Lower leg skin (tissue), 4 donors: ENCODE results near the gene APBB2. TPM values are rescaled to one million over a fixed set of nuclear protein-coding genes. Genes with fewer than 3 reads are reported as not detected.

Experiments
- DNase-seq, 2 donors: peaks; one replicate each; pipeline ENCODE4 v3.0.0-alpha.2; 2019; ENCODE audit warnings: low spot score in 2 of 2
- H3K4me3 ChIP-seq: fragments of 200-600 bp; sonication (generic); 2 replicates; pipeline ENCODE4 v1.5.1; 2017; ENCODE audit warnings: mild to moderate bottlenecking, low read depth; ENCODE audit not compliant: poor library complexity, severe bottlenecking
- POLR2A ChIP-seq, 2 donors: fragments of 450-650 bp; IDR thresholded peaks; one replicate each; pipeline ENCODE4 v1.6.1; 2016 to 2017; ENCODE audit warnings: antibody characterized with exemption in 2 of 2, mild to moderate bottlenecking in 1 of 2, moderate library complexity in 1 of 2
- WGBS, 2 donors: methylation state at CpG; one replicate each; pipeline ENCODE4 v1.1.5; 2018; 5-methylcytosine and 5-hydroxymethylcytosine counted together
- intact Hi-C: fragments of 100-400 bp; cut with DNase I; formaldehyde crosslinking; loops from one replicate; pipeline ENCODE4 v1.15.0; 2023; ENCODE audit warnings: low total_unique reads
- total RNA-seq, 4 donors: library from RNA; depleted of rRNA; stranded (reverse); fragments of >200 nt; gene quantifications; one replicate each; pipeline ENCODE4 v1.1.0, GENCODE V29; 2016
- TF ChIP-seq, protein P1 (sequence below), 3 donors: fragments of 450-650 bp; IDR thresholded peaks; one replicate each; pipeline ENCODE4 v1.5.1; 2016; ENCODE audit warnings: antibody characterized with exemption in 3 of 3, mild to moderate bottlenecking in 3 of 3, moderate library complexity in 2 of 3

APBB2 gene
- total RNA-seq, 4 donors from 2014 or later = 24.0 to 49.2 (median 43.3) TPM

DNA sequence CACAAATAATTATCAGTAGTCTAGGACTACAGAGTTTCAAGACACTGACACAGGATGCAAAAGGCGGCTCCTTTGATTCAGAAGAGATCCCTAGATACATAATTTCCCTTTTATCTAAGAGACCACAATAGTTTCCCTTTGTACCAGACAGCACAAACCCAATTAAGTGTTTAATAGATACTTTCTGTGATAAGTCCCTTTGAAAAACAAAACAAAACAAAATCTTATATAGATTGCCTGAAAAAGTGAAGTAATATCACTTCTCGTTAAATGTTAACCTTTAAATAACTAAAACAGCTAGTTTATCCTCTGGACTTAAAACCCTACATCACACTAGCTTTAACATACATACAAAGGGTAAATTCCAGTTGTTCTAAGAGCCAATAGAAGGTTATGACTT, 49.9 kb downstream of the APBB2 start:
- intact Hi-C loops = no loop called here
- WGBS, 2 donors = 88 to 89% methylated on average over 2 of the region's 2 CpGs
- DNase-seq = no peak

DNA sequence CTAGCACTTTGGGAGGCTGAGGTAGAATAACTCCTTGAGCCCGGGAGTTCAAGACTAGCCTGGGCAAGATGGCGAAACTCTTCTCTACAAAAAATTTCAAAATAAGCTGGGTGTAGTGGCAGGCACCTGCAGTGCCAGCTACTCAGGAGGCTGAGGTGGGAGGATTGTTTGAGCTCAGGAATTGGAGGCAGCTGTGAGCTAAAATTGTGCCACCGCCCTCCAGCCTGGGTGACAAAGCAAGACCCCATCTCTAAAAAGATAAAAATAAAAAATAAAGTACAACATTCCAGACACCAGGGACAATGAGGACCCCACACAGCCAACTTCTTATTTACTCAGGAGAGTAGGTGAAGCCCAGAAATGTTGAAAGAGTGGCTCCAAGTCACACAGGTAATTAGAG, 53.0 kb downstream of the APBB2 start:
- intact Hi-C loops = no loop called here
- no peak overlapping the region for H3K4me3 ChIP-seq
- no peak for DNase-seq
- WGBS, 2 donors = 97 to 98% methylated on average over 3 of the region's 3 CpGs
- TF ChIP-seq, protein P1, sequence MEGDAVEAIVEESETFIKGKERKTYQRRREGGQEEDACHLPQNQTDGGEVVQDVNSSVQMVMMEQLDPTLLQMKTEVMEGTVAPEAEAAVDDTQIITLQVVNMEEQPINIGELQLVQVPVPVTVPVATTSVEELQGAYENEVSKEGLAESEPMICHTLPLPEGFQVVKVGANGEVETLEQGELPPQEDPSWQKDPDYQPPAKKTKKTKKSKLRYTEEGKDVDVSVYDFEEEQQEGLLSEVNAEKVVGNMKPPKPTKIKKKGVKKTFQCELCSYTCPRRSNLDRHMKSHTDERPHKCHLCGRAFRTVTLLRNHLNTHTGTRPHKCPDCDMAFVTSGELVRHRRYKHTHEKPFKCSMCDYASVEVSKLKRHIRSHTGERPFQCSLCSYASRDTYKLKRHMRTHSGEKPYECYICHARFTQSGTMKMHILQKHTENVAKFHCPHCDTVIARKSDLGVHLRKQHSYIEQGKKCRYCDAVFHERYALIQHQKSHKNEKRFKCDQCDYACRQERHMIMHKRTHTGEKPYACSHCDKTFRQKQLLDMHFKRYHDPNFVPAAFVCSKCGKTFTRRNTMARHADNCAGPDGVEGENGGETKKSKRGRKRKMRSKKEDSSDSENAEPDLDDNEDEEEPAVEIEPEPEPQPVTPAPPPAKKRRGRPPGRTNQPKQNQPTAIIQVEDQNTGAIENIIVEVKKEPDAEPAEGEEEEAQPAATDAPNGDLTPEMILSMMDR (IDR thresholded peaks at IDR 0.05) = no peak
- no peak for TF ChIP-seq POLR2A (IDR thresholded peaks at IDR 0.05)

More for the DNA sequence above, 49.9 kb downstream of the APBB2 start:
- no peak for TF ChIP-seq POLR2A (IDR thresholded peaks at IDR 0.05)
- TF ChIP-seq, protein P1 (IDR thresholded peaks at IDR 0.05) = no peak
- H3K4me3 ChIP-seq = no peak overlapping the region

DNA sequence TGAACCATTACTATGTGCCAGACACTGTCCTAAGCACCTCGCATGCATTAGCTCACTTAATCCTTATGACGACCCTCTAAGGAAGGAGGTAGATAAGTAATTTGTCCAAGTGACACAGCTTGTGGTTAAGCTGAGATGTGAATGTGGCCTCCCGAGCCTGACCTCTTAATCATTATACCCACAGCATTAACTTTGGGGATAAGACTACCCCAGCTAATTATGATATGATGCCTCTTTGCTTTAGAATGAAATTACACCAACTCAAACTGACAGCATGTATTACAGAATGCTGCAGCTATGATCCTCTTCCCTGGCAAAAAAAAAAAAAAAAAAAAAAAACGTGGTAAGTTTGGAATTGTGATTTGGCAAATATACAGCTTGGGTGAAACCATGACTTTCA, 53.5 kb downstream of the APBB2 start:
- intact Hi-C loops = no loop called here
- H3K4me3 ChIP-seq = no peak overlapping the region
- DNase-seq = no peak
- TF ChIP-seq POLR2A (IDR thresholded peaks at IDR 0.05) = no peak
- TF ChIP-seq, protein P1 (IDR thresholded peaks at IDR 0.05) = no peak
- 73 to 74% methylated on average over 4 of the region's 4 CpGs for WGBS, 2 donors

DNA sequence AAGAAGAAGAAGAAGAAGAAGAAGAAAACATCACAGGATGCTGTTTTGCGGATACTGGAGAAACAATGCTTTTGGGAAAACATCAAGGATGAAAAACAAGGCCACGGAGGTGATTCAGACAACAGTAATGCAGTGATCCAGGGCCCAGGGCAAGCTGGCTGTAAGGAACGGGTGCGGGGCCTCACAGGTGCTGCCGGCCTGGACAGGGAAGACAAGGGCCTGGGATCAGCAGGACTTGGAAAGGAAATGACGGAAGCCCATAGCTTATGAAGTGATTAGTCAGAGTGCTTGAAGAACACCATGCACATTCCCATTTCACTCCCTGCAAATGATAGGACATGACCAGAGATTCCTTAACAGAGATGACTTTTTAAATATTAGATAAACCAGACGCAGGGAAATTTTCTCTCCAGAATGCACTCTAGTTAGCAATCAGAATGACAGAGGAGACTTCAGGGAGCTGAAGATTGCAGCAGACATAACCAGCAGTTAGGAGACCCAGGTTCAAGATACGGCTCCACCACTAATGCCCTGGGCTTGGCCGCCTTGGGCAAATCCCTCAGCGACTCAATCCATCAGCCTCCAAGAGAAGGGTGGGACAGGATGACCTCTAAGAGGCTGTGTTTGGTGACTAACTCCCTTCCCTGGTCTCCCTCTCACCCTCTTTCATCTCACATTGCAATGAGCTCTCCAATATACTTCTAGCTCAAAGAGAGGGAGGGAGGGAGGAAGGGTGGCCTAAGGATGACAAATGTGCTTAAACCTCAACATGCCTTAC, 54.1 kb downstream of the APBB2 start:
- no peak overlapping the region for H3K4me3 ChIP-seq
- intact Hi-C loops = no loop called here
- TF ChIP-seq, protein P1 (IDR thresholded peaks at IDR 0.05) = no peak
- no peak for TF ChIP-seq POLR2A (IDR thresholded peaks at IDR 0.05)
- 75 to 80% methylated on average over 10 of the region's 10 CpGs for WGBS, 2 donors
- DNase-seq = no peak

GRCh38 chr4:41158756-41159155, 55.6 kb downstream of the APBB2 start:
- TF ChIP-seq, protein P1 (IDR thresholded peaks at IDR 0.05) = no peak
- TF ChIP-seq POLR2A (IDR thresholded peaks at IDR 0.05) = no peak
- DNase-seq = no peak
- no peak overlapping the region for H3K4me3 ChIP-seq
- WGBS, 2 donors = 66 to 87% methylated on average over 5 of the region's 5 CpGs
- intact Hi-C loops = no loop called here

DNA sequence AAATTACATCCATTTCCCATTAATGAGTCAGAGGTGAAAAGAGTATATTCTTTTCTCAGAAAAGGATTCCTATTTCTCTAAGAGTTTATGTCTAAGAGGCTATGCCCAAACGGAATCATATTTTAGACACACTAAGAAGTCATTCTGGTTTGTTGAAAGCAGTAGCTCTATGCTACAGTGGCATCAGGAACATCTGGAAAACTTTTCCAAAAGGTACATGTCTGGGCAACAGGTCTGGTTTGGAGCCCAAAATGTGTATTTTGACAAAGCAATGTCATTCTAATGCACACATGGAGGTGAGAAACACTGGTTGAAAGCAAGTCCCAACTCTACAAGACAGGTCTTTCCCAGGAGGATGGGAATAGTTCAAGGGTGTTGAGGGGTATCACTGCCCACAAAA, 56.1 kb downstream of the APBB2 start:
- no peak overlapping the region for H3K4me3 ChIP-seq
- intact Hi-C loops = no loop called here
- no peak for DNase-seq
- WGBS, 2 donors = 30 to 66% methylated on average over 1 of the region's 1 CpG
- TF ChIP-seq, protein P1 (IDR thresholded peaks at IDR 0.05) = no peak
- no peak for TF ChIP-seq POLR2A (IDR thresholded peaks at IDR 0.05)
